ENCODE data around the gene TNC. TPM values are rescaled to one million over a fixed set of nuclear protein-coding genes. Genes with fewer than 3 reads are reported as not detected.

The TNC gene
- total RNA-seq, 3 donors from 2014 or later (not counting 1 experiment from before 2014, with no cell fraction given): not detected

GRCh38 chr9:115138151-115138550 is 20.2 kb upstream of the TNC start:
- 76% methylated on average over 2 of the region's 2 CpGs for WGBS (ENCODE audit: insufficient coverage)
- Histone ChIP-seq H3K36me3 (ENCODE audit: control insufficient read depth, insufficient read depth, low read length) (no peaks in the 10 kb centered on the region), H3K27me3 (ENCODE audit: control insufficient read depth, insufficient read depth, low read length) (no peaks in the 10 kb centered on the region), H3K4me3 (ENCODE audit: low read length) (no peak overlapping the region), H3K9me3 (ENCODE audit: control insufficient read depth, insufficient read depth, low read length) (no peaks in the 10 kb centered on the region), H3K4me1 (ENCODE audit: control insufficient read depth, insufficient read depth, low read length) (no peaks in the 10 kb centered on the region), H3K27ac (ENCODE audit: low read length) (no peak overlapping the region)
- TF ChIP-seq, protein P1, sequence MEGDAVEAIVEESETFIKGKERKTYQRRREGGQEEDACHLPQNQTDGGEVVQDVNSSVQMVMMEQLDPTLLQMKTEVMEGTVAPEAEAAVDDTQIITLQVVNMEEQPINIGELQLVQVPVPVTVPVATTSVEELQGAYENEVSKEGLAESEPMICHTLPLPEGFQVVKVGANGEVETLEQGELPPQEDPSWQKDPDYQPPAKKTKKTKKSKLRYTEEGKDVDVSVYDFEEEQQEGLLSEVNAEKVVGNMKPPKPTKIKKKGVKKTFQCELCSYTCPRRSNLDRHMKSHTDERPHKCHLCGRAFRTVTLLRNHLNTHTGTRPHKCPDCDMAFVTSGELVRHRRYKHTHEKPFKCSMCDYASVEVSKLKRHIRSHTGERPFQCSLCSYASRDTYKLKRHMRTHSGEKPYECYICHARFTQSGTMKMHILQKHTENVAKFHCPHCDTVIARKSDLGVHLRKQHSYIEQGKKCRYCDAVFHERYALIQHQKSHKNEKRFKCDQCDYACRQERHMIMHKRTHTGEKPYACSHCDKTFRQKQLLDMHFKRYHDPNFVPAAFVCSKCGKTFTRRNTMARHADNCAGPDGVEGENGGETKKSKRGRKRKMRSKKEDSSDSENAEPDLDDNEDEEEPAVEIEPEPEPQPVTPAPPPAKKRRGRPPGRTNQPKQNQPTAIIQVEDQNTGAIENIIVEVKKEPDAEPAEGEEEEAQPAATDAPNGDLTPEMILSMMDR (IDR thresholded peaks at IDR 0.05): no peak
- Mint-ChIP-seq H3K4me1 (no peaks in the 10 kb centered on the region), H3K27ac (no peak overlapping the region), H3K9me3 (no peaks in the 10 kb centered on the region), H3K27me3 (ENCODE audit: low read depth in 2 of 2) (peaks cover 11 to 15% of the 10 kb centered on the region in 2 donors), H3K4me3 (no peak overlapping the region), H3K36me3 (no peaks in the 10 kb centered on the region)
- intact Hi-C loops (cut with micrococcal nuclease): no loop called here
- ATAC-seq (no peak), DNase-seq (no peak)

DNA sequence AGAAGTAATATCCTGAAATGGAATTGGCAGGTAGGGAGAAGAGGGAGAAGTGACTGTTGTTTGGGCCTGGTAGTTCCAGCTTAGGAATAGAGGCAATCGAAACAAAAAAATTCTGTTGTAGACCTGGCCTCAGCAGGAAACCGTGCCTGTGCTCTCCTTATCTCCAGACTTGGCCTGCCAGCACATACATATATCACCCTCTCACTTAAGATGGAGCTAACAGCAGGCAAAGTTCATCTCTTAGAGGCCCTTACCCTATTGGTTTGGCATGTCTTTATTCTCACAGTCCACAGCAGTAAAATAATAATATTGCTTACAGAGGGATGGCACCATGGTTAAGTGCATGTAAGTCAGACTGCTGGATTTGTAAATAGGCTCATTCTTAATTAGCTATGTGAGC is 19.6 kb upstream of the TNC start:
- Histone ChIP-seq H3K27ac (ENCODE audit: low read length) (no peak overlapping the region), H3K4me1 (ENCODE audit: control insufficient read depth, insufficient read depth, low read length) (no peaks in the 10 kb centered on the region), H3K4me3 (ENCODE audit: low read length) (no peak overlapping the region), H3K27me3 (ENCODE audit: control insufficient read depth, insufficient read depth, low read length) (no peaks in the 10 kb centered on the region), H3K9me3 (ENCODE audit: control insufficient read depth, insufficient read depth, low read length) (no peaks in the 10 kb centered on the region), H3K36me3 (ENCODE audit: control insufficient read depth, insufficient read depth, low read length) (no peaks in the 10 kb centered on the region)
- Mint-ChIP-seq H3K36me3 (no peaks in the 10 kb centered on the region), H3K4me1 (no peaks in the 10 kb centered on the region), H3K9me3 (no peaks in the 10 kb centered on the region), H3K4me3 (no peak overlapping the region), H3K27me3 (ENCODE audit: low read depth in 2 of 2) (peaks cover 8 to 15% of the 10 kb centered on the region in 2 donors), H3K27ac (no peak overlapping the region)
- WGBS (ENCODE audit: insufficient coverage): 93% methylated on average over 2 of the region's 2 CpGs
- ATAC-seq (no peak), DNase-seq (no peak)
- intact Hi-C loops (cut with micrococcal nuclease): no loop called here
- TF ChIP-seq, protein P1 (IDR thresholded peaks at IDR 0.05): no peak

- Mint-ChIP-seq H3K36me3 (no peaks in the 10 kb centered on the region), H3K9me3 (no peaks in the 10 kb centered on the region), H3K4me3 (no peak overlapping the region), H3K27me3 (ENCODE audit: low read depth in 2 of 2) (peaks cover 8 to 15% of the 10 kb centered on the region in 2 donors), H3K4me1 (no peaks in the 10 kb centered on the region), H3K27ac (no peak overlapping the region)
- DNase-seq: no peak
- no peaks in the 10 kb centered on the region for H3K4me1 ChIP-seq (ENCODE audit: control insufficient read depth, insufficient read depth, low read length)
- no peak overlapping the region for H3K27ac ChIP-seq (ENCODE audit: low read length)
- no peak overlapping the region for H3K4me3 ChIP-seq (ENCODE audit: low read length)
- no peaks in the 10 kb centered on the region for H3K36me3 ChIP-seq (ENCODE audit: control insufficient read depth, insufficient read depth, low read length)
- no peaks in the 10 kb centered on the region for H3K9me3 ChIP-seq (ENCODE audit: control insufficient read depth, insufficient read depth, low read length)
- H3K27me3 ChIP-seq (ENCODE audit: control insufficient read depth, insufficient read depth, low read length): no peaks in the 10 kb centered on the region
- WGBS (ENCODE audit: insufficient coverage): 94% methylated on average over 8 of the region's 8 CpGs
- no peak for ATAC-seq
- intact Hi-C loops (cut with micrococcal nuclease): no loop called here
- TF ChIP-seq, protein P1 (IDR thresholded peaks at IDR 0.05): no peak
Measured at GRCh38 chr9:115135821-115136778, 18.1 kb upstream of the TNC start.
